A549 (cell line): Measurements from ENCODE around the gene PPP2R2D.

Source experiments
- EP300 ChIP-seq, 2 experiments: fragments of >200 bp; sonication (Bioruptor Twin); formaldehyde crosslinking; IDR thresholded peaks; 2 replicates in 1 of 2; 3 replicates in 1 of 2; pipeline ENCODE4 v1.6.1; 2016 to 2017
- MYC ChIP-seq: IDR thresholded peaks from 2 replicates; pipeline ENCODE4 v1.6.1; 2012; ENCODE audit warnings: mild to moderate bottlenecking, inconsistent platforms, low read length, improper control_type of control experiment, borderline replicate concordance
- SMC3 ChIP-seq: fragments of >200 bp; sonication (Bioruptor Twin); formaldehyde crosslinking; IDR thresholded peaks from 3 replicates; pipeline ENCODE4 v1.6.1; 2018; ENCODE audit warnings: inconsistent platforms
- TF ChIP-seq, protein P1 (sequence below): IDR thresholded peaks from 2 replicates; pipeline ENCODE4 v1.6.1; 2012; ENCODE audit warnings: low read depth, borderline replicate concordance
- TF ChIP-seq, protein P2 (sequence below): fragments of >200 bp; sonication (Bioruptor Twin); formaldehyde crosslinking; IDR thresholded peaks from 3 replicates; pipeline ENCODE4 v1.5.1; 2016
- TF ChIP-seq, protein P3 (sequence below): IDR thresholded peaks from 2 replicates; pipeline ENCODE4 v1.6.1; 2012

DNA sequence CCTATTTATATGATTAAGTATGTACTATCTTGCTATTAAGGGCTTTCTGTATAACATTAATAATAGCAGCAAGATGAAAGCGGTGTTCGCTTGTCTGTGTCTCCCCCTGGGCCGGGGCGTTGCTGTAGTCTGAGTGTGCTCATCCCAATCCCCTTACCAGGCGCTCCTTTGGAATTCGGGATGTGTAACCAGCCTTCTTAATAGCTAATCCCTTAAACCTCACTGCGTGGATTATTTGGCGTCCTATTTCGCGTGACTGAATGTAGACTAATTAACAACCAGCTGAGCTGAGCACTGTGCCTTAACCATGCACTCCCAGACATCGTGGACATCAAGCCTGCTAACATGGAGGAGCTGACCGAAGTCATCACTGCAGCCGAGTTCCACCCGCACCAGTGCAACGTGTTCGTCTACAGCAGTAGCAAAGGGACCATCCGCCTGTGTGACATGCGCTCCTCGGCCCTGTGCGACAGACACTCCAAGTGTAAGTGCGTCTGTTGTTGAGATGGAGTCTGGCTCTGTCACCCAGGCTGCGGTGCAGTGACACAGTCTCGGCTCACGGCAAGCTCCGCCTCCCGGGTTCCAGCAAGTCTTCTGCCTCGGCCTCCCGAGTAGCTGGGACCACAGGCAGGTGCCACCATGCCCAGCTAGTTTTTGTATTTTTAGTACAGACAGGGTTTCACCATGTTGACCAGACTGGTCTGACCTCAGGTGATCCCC is 44.3 kb downstream of the PPP2R2D start:
- TF ChIP-seq, protein P1, sequence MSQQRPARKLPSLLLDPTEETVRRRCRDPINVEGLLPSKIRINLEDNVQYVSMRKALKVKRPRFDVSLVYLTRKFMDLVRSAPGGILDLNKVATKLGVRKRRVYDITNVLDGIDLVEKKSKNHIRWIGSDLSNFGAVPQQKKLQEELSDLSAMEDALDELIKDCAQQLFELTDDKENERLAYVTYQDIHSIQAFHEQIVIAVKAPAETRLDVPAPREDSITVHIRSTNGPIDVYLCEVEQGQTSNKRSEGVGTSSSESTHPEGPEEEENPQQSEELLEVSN, result no peak
- TF ChIP-seq SMC3 (no peak), MYC (no peak), EP300 (IDR thresholded peaks at IDR 0.05) (no peak)
- TF ChIP-seq, protein P2, sequence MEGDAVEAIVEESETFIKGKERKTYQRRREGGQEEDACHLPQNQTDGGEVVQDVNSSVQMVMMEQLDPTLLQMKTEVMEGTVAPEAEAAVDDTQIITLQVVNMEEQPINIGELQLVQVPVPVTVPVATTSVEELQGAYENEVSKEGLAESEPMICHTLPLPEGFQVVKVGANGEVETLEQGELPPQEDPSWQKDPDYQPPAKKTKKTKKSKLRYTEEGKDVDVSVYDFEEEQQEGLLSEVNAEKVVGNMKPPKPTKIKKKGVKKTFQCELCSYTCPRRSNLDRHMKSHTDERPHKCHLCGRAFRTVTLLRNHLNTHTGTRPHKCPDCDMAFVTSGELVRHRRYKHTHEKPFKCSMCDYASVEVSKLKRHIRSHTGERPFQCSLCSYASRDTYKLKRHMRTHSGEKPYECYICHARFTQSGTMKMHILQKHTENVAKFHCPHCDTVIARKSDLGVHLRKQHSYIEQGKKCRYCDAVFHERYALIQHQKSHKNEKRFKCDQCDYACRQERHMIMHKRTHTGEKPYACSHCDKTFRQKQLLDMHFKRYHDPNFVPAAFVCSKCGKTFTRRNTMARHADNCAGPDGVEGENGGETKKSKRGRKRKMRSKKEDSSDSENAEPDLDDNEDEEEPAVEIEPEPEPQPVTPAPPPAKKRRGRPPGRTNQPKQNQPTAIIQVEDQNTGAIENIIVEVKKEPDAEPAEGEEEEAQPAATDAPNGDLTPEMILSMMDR, result no peak
- TF ChIP-seq, protein P3, sequence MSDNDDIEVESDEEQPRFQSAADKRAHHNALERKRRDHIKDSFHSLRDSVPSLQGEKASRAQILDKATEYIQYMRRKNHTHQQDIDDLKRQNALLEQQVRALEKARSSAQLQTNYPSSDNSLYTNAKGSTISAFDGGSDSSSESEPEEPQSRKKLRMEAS, result no peak
